IPS DF 6.9 (cell line): ENCODE data around the gene RXRA.

Experiments
- DNase-seq: peaks from one replicate; pipeline ENCODE4 v3.0.0-alpha.2; 2013; ENCODE audit warnings: low read depth, low spot score
- H3K27ac ChIP-seq: one replicate; pipeline ENCODE4 v1.5.1; 2013; ENCODE audit warnings: low read length, control low read depth
- H3K27me3 ChIP-seq: 2 replicates; pipeline ENCODE4 v1.6.1; 2013; ENCODE audit warnings: mild to moderate bottlenecking, low read length; ENCODE audit not compliant: control insufficient read depth, insufficient read depth
- H3K36me3 ChIP-seq: 2 replicates; pipeline ENCODE4 v1.6.1; 2013; ENCODE audit warnings: low read length; ENCODE audit not compliant: control insufficient read depth, insufficient read depth
- H3K4me1 ChIP-seq: 2 replicates; pipeline ENCODE4 v1.6.1; 2013; ENCODE audit warnings: low read length; ENCODE audit not compliant: control insufficient read depth, insufficient read depth
- H3K4me3 ChIP-seq: 2 replicates; pipeline ENCODE4 v1.5.1; 2013; ENCODE audit warnings: mild to moderate bottlenecking, low read length
- H3K9me3 ChIP-seq: 2 replicates; pipeline ENCODE4 v1.6.1; 2013; ENCODE audit warnings: low read length, inconsistent platforms; ENCODE audit not compliant: control insufficient read depth, insufficient read depth
- WGBS: extraction: QIAGEN DNeasy Blood & Tissue Kit; methylation state at CpG from one replicate; pipeline ENCODE4 v1.1.7; 2013; ENCODE audit warnings: mixed read lengths, missing lambda C conversion rate; ENCODE audit not compliant: insufficient read length, insufficient coverage; 5-methylcytosine and 5-hydroxymethylcytosine counted together

The RXRA gene

DNA sequence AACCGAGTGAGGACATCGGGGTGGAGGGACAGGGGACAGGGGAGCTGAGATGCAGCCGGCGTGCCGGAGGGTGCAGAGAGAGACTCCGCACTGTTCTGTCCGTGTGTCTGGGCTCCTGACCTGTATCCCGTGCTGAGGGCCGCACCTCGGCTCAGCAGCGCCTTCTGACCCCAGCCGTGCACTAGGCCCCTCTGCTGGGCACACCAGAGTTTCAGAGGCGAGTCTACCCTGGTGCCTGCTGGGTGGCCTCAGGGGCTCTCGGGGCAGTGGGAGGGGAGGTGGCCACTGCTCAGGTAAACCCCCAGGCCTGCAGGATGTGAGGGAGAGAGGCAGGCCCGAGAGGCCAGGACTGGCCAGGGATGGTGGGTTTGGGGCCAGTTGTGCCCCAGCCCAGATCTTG, 100.2 kb downstream of the RXRA start:
- no CpG with 5 or more reads among the region's 15 CpGs for WGBS
- no peak overlapping the region for H3K4me3 ChIP-seq
- peaks cover 5% of the 10 kb centered on the region for H3K36me3 ChIP-seq
- H3K27ac ChIP-seq: no peak overlapping the region
- no peaks in the 10 kb centered on the region for H3K9me3 ChIP-seq
- H3K4me1 ChIP-seq: peaks cover 3% of the 10 kb centered on the region; the same call in 1 of the 2 replicates
- no peaks in the 10 kb centered on the region for H3K27me3 ChIP-seq
- no peak for DNase-seq

GRCh38 chr9:134427153-134427782, 101.0 kb downstream of the RXRA start:
- WGBS: no CpG with 5 or more reads among the region's 24 CpGs
- no peaks in the 10 kb centered on the region for H3K27me3 ChIP-seq
- DNase-seq: no peak
- H3K4me1 ChIP-seq: peaks cover 3% of the 10 kb centered on the region; the same call in 1 of the 2 replicates
- no peaks in the 10 kb centered on the region; the same call in 1 of the 2 replicates for H3K36me3 ChIP-seq
- no peaks in the 10 kb centered on the region for H3K9me3 ChIP-seq
- H3K4me3 ChIP-seq: no peak overlapping the region
- H3K27ac ChIP-seq: no peak overlapping the region

- Histone ChIP-seq H3K9me3 (no peaks in the 10 kb centered on the region), H3K4me1 (no peaks in the 10 kb centered on the region; the same call in 1 of the 2 replicates), H3K36me3 (no peaks in the 10 kb centered on the region; the same call in 1 of the 2 replicates), H3K4me3 (no peak overlapping the region), H3K27me3 (no peaks in the 10 kb centered on the region), H3K27ac (no peak overlapping the region)
- no CpG with 5 or more reads among the region's 14 CpGs for WGBS
- DNase-seq: no peak
Measured at GRCh38 chr9:134428559-134428958, 102.3 kb downstream of the RXRA start.

DNA sequence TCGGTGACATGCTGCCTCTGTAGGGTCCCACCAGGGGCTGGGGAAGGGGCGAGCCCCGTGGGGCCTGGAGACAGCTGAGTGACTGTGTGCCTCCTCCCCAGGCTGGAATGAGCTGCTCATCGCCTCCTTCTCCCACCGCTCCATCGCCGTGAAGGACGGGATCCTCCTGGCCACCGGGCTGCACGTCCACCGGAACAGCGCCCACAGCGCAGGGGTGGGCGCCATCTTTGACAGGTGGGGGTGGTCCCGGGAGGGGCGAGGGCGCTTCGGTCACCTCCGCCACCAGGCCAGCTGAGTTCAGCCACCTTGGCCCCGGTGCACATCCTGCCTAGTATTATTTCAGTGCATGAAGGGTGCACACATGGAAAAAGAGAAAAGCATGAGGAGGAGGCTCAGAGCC, 102.8 kb downstream of the RXRA start:
- DNase-seq: no peak
- no peak overlapping the region for H3K27ac ChIP-seq
- no peaks in the 10 kb centered on the region for H3K27me3 ChIP-seq
- no peak overlapping the region for H3K4me3 ChIP-seq
- WGBS: no CpG with 5 or more reads among the region's 20 CpGs
- H3K9me3 ChIP-seq: no peaks in the 10 kb centered on the region
- H3K4me1 ChIP-seq: no peaks in the 10 kb centered on the region; the same call in 1 of the 2 replicates
- H3K36me3 ChIP-seq: no peaks in the 10 kb centered on the region; the same call in 1 of the 2 replicates

DNA sequence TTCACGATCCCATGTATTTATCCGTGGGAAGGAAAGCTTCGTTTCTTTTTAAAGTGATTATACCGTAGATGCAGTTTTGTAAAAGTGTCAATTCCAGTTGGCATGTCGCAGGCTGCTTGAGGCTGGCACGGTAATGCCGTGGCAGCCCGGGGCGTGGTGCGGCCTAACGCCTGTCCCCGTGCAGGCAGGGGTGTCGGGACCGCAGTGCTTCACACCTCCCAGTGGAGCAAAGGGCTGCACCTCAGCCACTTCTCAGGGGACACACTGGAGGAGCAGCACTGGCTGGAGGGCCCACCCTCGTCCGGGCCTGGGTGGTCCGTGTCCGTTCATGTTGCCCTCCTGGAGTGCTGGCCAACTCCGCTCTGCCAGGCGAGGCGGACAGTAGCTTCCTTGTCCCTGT, 103.2 kb downstream of the RXRA start:
- peaks cover 3% of the 10 kb centered on the region; the same call in 1 of the 2 replicates for H3K36me3 ChIP-seq
- no peaks in the 10 kb centered on the region for H3K9me3 ChIP-seq
- DNase-seq: no peak
- no peak overlapping the region for H3K27ac ChIP-seq
- H3K27me3 ChIP-seq: no peaks in the 10 kb centered on the region
- no peaks in the 10 kb centered on the region; the same call in 1 of the 2 replicates for H3K4me1 ChIP-seq
- H3K4me3 ChIP-seq: no peak overlapping the region
- no CpG with 5 or more reads among the region's 21 CpGs for WGBS

DNA sequence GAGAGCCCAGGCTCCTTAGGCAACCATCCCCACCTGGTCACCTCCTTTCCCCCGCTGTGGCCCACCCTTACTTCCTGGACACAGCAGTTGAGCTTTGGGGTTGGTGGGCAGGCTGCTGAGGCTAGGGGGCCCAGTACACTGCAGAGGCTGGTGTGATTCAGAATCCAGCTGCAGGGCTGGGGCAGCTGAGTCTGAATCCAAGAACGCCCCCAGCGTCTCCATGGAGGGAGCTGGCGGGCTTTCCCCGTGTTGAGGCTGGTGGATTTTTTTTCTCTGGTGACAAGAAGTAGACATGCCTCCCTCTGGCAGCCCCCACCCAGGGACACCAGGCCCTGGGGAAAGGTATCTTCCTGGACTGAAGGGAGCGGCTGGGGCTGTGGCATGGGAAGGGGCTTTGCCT, 104.8 kb downstream of the RXRA start:
- Histone ChIP-seq H3K36me3 (peaks cover 3% of the 10 kb centered on the region; the same call in 1 of the 2 replicates), H3K9me3 (no peaks in the 10 kb centered on the region), H3K27me3 (no peaks in the 10 kb centered on the region), H3K4me3 (no peak overlapping the region), H3K27ac (no peak overlapping the region), H3K4me1 (no peaks in the 10 kb centered on the region)
- WGBS: no CpG with 5 or more reads among the region's 6 CpGs
- DNase-seq: no peak

DNA sequence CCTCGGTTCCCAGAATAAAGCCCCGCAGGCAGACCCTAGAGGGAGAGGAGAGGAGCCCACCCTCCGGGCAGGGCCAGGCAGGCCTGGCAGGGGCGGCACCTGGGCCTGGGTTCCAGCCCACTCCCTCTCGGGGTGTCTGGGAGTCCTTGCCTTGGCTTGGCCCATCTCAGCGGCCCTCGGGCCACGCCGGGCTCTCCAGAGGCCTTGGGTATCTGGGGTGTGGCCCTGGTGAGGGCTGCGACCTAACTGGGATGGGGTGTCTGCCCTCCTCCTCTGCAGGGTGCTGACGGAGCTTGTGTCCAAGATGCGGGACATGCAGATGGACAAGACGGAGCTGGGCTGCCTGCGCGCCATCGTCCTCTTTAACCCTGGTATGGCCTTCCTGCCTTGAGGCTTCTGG, 105.4 kb downstream of the RXRA start:
- Histone ChIP-seq H3K4me1 (no peaks in the 10 kb centered on the region), H3K36me3 (peaks cover 6% of the 10 kb centered on the region)

GRCh38 chr9:134432471-134432870, 106.2 kb downstream of the RXRA start:
- WGBS: no CpG with 5 or more reads among the region's 14 CpGs
- Histone ChIP-seq H3K4me3 (no peak overlapping the region), H3K27me3 (no peaks in the 10 kb centered on the region), H3K4me1 (no peaks in the 10 kb centered on the region), H3K9me3 (no peaks in the 10 kb centered on the region), H3K36me3 (peaks cover 6% of the 10 kb centered on the region), H3K27ac (no peak overlapping the region)
- DNase-seq: no peak

More for the DNA sequence above, 105.4 kb downstream of the RXRA start:
- no peak overlapping the region for H3K27ac ChIP-seq
- no peaks in the 10 kb centered on the region for H3K9me3 ChIP-seq
- DNase-seq: no peak
- no CpG with 5 or more reads among the region's 16 CpGs for WGBS
- no peaks in the 10 kb centered on the region for H3K27me3 ChIP-seq
- no peak overlapping the region for H3K4me3 ChIP-seq

DNA sequence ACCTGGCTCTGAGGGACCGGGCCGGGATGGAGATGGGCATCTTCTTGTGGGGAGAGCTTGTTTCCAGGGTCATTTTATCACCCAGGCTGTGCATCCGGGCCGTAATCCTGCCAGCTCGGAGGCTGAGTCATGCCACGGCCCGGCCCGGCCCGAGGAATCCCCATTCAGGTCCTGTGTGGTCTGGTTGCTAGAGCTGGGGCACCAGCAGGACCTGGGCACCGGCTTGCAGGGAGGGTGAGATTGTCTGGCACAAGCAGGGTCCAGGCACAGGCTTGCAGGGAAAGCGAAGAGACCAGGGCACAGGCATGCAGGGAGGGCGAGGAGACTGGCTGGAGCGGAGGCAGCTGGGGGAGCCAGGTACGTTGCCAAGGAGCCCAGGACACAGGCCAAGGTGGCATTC, 106.8 kb downstream of the RXRA start:
- Histone ChIP-seq H3K27ac (no peak overlapping the region), H3K9me3 (no peaks in the 10 kb centered on the region), H3K4me1 (no peaks in the 10 kb centered on the region; the same call in 1 of the 2 replicates), H3K27me3 (no peaks in the 10 kb centered on the region), H3K36me3 (peaks cover 6% of the 10 kb centered on the region), H3K4me3 (no peak overlapping the region)
- no peak for DNase-seq
- WGBS: no CpG with 5 or more reads among the region's 14 CpGs

DNA sequence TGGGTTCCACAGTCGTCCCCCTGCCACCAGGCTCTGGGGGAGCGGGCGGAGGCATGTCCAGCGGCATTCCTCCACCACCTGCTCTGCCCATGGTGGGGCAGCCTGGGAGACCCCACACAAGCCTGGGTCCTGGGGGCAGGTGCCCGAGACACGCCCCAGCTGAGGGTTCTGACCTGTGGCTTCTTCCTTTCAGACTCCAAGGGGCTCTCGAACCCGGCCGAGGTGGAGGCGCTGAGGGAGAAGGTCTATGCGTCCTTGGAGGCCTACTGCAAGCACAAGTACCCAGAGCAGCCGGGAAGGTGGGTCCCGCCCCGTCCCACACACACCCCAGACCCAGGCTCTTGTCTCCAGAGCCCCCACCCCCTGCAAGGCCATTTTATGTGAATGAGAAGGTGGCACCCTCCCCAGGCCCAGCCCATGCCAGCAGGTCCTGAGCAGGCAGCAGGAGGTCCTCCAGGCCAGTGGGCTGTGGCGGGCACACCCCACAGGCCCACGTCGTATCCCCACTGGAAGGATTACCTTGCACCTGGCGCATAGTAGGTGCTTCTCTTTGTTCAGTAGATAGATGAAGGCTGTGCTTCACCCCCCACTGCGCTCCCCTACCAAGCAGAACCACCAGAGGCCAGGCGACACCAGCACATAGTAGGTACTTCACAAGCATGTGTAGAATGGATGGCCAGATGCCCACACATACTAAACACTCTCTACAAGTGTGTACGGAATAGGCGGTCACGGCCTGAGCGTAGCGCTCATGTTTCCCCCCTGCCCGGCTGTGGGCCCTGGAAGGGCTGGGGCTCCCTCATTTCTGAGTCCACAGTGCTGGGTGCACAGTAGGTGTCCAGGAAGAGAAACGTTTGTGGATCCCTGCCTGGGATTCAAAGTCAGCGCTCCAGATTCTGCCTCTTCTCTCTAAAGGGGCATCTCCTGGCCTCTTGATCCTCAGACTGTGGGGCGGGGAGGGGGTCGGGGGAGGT, 107.9 kb downstream of the RXRA start:
- Histone ChIP-seq H3K27me3 (no peaks in the 10 kb centered on the region), H3K4me3 (no peak overlapping the region), H3K27ac (no peak overlapping the region), H3K9me3 (no peaks in the 10 kb centered on the region), H3K36me3 (peaks cover 6% of the 10 kb centered on the region), H3K4me1 (no peaks in the 10 kb centered on the region; the same call in 1 of the 2 replicates)
- no peak for DNase-seq
- WGBS: no CpG with 5 or more reads among the region's 30 CpGs
